ENCODE measurements around the gene DNAJC22.
"Not testable (repeated sequence)": the region's sequence is repeated elsewhere in the genome, so short reads cannot be mapped to it uniquely, and the experiment has no call there.

DNAJC22 gene

DNA sequence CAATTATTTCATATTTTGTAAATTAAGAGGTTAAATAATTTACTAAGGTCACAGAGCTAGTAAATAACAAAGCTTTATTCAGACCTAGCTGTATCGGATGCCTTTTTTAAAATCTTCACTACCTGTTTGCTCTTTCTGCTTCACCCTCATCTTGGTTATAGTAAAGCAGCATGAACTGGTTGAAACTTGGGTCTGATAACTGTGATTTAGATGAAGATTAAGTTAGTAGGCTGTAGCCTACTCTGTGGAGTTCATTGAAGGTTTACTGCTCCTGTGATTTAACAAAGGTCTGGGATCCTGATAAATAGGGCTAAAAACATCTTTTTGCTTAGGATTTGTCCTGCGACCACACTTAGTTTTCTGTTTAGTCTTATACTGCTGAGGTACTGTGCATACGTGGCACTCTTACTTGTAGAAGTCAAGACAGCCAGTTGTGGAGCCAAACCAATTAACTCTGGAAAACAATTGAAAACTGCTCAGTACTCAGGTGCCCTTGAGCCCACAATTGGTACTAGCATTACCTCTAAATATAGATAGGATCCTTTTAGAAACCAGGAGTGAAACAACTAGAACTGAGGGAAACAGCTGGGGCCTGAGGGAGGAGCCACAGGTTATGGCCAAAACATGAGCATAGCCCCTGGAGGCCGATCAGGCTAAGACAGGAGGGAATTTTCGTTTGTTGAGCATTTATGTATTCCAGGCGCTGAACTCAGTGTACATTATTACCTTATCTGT, 22.9 kb downstream of the DNAJC22 start:
- peak; percentile 55 for DNase-seq (ENCODE audit: low spot score)
- FAIRE-seq = no peak

DNA sequence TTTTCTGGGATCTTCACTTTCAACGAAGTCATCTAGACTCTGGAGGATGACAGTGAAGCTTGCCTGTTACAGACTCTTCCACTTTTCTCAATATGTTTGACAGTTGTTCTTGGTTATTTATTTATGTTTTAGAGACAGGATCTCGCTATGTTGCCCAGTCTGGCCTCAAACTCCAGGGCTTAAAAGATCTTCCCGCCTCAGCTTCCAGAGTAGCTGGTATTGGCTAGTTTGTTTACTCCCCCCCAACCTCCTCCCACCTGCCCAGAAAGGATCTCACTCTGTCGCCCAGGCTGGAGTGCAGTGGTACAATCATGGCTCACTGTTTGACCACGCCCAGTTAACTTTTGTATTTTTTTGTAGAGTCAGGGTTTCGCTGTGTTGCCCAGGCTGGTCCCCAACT, 23.9 kb downstream of the DNAJC22 start:
- DNase-seq (ENCODE audit: low spot score) (no peak), FAIRE-seq (no peak)

DNA sequence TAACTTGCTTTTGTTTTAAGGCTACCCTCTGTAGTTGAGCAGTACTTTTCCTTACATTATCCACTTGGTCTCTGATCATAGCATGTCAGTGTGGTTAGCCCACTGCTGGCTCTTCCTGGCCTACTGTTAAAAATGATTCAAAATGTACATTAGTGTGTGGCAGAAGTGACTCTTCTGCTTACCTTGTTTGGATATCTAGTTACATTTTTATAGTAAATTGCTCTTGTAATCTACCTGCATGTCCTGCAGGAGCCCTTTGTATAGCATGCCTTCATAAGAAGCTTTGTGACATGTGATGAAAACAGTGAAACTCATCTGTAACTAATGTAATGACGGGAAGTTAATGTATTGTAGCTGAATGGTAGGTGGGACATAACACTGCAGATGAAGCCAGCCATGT, 28.7 kb downstream of the DNAJC22 start:
- no peak for FAIRE-seq
- no peak for DNase-seq (ENCODE audit: low spot score)

DNA sequence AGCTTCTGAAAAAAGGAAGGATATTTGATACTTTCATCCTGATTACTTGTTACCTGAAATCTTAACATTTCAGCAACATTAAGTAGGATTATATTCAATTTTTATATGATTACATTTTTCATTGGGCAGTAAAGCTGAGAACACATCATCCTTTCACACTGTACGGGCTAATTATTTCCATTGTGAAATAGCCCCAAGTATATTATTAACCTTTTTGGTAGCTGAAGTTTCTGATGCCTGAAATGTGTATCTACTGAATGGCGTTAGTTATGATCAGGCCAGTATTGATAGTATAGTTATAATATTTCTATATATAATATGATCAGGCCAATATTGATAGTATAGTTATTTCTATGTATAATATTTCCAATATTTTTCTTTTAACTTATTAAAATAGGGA, 30.7 kb downstream of the DNAJC22 start:
- DNase-seq (ENCODE audit: low spot score) = no peak
- no peak for FAIRE-seq

DNA sequence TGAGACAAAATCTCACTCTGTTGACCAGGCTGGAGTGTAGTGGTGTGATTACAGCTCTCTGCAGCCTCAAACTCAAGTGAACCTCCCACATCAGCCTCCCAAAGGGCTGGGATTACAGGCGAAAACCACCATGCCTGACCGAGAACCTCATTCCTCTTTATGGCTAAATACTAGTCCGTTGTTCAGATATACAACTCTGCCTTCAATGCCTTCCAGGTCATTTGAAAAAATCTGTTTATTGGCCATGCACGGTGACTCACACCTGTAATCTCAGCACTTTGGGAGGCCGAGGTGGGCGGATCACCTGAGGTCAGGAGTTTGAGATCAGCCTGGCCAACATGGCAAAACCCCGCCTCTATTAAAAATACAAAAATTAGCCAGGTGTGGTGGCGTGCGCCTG, 33.5 kb downstream of the DNAJC22 start:
- not testable (repeated sequence) for FAIRE-seq; DNase-seq (ENCODE audit: low spot score)

DNA sequence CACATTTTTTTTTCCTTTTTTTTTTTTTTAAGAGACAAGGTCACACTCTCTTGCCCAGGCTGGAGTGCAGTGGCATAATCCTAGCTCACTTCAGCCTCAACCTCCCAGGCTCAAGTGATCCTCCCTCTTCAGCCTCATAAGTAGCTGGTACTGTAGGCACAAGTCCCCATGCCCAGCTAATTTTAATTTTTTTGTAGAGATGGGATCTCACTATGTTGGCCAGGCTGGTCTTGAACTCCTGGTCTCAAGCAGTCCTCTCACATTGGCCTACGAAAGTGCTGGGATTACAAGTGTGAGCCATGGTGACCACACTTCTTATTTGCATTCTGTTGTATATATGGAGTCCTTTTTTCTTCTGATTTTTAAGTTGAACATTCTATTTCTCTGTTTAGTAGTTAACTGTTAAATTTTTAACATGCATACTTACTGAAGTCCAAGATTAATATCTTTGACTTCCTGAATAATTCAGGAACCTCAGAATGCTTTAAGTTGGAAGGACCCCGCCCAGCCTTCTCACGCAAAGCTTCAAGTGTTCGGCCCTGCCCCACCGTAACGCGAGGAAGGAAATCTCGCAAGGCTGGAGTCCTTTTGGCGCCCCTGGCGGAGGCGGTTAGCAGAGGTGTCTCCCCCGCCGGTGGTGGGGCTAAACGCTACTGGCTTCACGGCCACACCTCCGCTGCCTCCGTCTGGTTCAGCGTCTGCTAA, 42.1 kb downstream of the DNAJC22 start:
- no peak for DNase-seq (ENCODE audit: low spot score)
- FAIRE-seq = no peak

DNA sequence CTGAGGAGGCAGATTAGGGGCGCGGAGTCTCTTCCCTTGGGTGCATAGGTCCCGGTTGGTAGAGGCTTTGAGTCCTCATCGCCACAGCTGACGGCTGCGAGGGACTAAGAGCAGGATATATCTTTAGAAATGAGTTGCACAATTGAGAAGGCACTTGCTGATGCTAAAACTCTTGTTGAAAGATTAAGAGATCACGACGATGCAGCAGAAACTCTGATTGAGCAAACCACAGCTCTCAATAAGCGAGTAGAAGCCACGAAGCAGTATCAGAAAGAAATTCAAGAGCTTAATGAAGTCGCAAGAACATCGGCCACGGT, 42.7 kb downstream of the DNAJC22 start:
- FAIRE-seq (no peak), DNase-seq (ENCODE audit: low spot score) (no peak)

DNA sequence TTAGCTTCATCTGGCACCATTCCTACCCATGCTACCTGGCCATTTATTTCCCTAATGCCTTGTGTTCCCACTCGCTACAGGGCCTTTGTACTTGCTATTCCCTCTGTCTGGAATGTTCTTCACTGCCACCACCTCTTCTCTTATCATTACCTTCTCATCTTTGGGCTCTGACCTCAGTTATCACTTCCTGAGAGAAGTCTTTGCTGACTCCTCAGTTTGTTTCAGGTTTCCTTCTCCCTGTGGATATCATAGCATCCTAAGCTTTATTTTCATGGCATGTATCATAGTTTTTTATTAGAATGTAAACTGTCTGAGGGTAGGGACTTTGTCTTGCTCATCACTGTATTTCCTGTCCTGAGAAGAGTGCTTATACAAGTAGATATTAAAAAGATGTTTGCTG, 50.3 kb downstream of the DNAJC22 start:
- FAIRE-seq = no peak
- no peak for DNase-seq (ENCODE audit: low spot score)

DNA sequence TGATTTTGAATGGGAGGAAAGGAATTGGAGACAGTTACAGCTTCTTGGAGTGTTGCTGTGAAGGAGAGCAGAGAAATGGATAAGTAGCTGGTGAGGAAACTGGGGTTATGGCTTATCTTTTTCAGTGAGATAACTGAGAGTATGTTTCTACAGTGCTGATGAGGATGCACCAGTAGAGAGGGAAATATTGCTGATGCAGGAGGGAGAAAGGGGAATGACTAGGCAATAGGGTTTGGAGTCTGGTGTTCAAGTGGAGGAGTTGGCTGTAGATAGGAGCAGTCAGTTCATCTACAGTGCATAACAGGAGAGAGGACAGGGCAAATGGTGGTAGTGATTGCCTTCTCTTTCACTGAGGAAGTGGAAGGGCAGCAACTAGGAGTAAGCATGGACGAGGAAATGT, 53.6 kb downstream of the DNAJC22 start:
- no peak for FAIRE-seq
- DNase-seq (ENCODE audit: low spot score) = no peak
